T-helper 1 cell treated with Interleukin-12 subunit alpha and Interleukin-12 subunit beta and Interleukin-4 antibody, amounts not matched to agents 30 ng/mL and 1 ng/mL, for 36 hours (primary cell): ENCODE results near the gene OPRL1. TPM values are rescaled to one million over a fixed set of nuclear protein-coding genes. Genes with fewer than 3 reads are reported as not detected.

ENCODE experiments used
- total RNA-seq: library from RNA; stranded (reverse); gene quantifications from 2 replicates; pipeline ENCODE4 v1.2.3, GENCODE V29; 2022

Gene OPRL1
- total RNA-seq, 1 donor from 2014 or later: 0.64 TPM

Other genes starting within 250 kb of the OPRL1 start
- 0.54 and 0.61 TPM in 2 replicates for gene ZBTB46, start 248.8 kb upstream of the OPRL1 start, total RNA-seq
- not detected in 2 replicates for gene ABHD16B, start 218.6 kb upstream of the OPRL1 start, total RNA-seq
- 53.8 and 53.9 TPM in 2 replicates for gene TPD52L2, start 214.8 kb upstream of the OPRL1 start, total RNA-seq
- gene DNAJC5, start 185.0 kb upstream of the OPRL1 start, total RNA-seq: 58.3 and 58.4 TPM in 2 replicates
- gene UCKL1, start 123.7 kb upstream of the OPRL1 start, total RNA-seq: 43.0 and 45.5 TPM in 2 replicates
- gene ZNF512B, start 110.2 kb upstream of the OPRL1 start, total RNA-seq: 29.0 and 29.5 TPM in 2 replicates
- gene SAMD10, start 100.4 kb upstream of the OPRL1 start, total RNA-seq: 44.0 and 45.4 TPM in 2 replicates
- 85.2 and 85.6 TPM in 2 replicates for gene PRPF6, start 99.0 kb upstream of the OPRL1 start, total RNA-seq
- 14.7 and 15.5 TPM in 2 replicates for gene C20orf204, start 43.9 kb upstream of the OPRL1 start, total RNA-seq
- 1.8 and 2.2 TPM in 2 replicates for gene SOX18, start 30.4 kb upstream of the OPRL1 start, total RNA-seq
- 47.4 and 48.2 TPM in 2 replicates for gene TCEA2, start 16.9 kb upstream of the OPRL1 start, total RNA-seq
- 99.2 and 101 TPM in 2 replicates for gene RGS19, start 564 bp upstream of the OPRL1 start, total RNA-seq
- not detected in 2 replicates for gene LKAAEAR1, start 4.3 kb downstream of the OPRL1 start, total RNA-seq
- gene NPBWR2, start 27.5 kb downstream of the OPRL1 start, total RNA-seq: not detected in 2 replicates
- not detected in 2 replicates for gene MYT1, start 84.4 kb downstream of the OPRL1 start, total RNA-seq
- 47.2 and 52.6 TPM in 2 replicates for gene PCMTD2, start 175.7 kb downstream of the OPRL1 start, total RNA-seq